ENCODE results near the gene ZNF500.

DNA sequence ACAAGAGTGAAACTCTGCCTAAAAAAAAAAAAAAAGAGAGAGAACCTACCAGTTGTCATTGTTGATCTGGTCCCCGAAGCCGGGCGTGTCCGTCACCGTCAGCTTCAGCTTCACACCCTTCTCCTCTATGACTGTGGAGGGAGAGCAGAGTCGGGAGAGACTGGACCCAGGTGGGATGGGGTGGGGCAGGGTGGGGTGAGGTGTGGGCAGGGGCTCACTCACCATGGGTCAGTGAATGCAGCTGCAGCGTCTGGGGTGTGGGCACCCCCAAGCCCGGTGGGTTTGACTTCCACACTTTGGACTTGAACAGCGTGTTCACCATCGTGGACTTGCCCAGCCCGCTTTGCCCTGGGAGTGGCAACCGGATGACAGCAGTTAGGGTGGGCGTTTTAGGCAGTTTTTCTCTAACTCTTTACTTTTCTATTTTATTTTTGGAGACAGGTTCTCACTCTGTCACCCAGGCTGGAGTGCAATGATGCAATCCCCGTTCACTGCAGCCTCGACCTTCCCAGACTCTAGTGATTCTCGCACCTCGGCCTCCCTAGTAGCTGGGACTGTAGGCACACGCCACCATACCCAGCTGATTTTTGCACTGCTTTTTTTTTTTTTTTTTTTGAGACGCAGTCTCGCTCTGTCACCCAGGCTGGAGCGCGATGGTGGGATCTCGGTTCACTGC lies 18.9 kb upstream of the ZNF500 start:
- TF ChIP-seq, protein P1, sequence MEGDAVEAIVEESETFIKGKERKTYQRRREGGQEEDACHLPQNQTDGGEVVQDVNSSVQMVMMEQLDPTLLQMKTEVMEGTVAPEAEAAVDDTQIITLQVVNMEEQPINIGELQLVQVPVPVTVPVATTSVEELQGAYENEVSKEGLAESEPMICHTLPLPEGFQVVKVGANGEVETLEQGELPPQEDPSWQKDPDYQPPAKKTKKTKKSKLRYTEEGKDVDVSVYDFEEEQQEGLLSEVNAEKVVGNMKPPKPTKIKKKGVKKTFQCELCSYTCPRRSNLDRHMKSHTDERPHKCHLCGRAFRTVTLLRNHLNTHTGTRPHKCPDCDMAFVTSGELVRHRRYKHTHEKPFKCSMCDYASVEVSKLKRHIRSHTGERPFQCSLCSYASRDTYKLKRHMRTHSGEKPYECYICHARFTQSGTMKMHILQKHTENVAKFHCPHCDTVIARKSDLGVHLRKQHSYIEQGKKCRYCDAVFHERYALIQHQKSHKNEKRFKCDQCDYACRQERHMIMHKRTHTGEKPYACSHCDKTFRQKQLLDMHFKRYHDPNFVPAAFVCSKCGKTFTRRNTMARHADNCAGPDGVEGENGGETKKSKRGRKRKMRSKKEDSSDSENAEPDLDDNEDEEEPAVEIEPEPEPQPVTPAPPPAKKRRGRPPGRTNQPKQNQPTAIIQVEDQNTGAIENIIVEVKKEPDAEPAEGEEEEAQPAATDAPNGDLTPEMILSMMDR (IDR thresholded peaks at IDR 0.05) = no peak
- TF ChIP-seq POLR2A (IDR thresholded peaks at IDR 0.05) = no peak

Measured in uterus (tissue), 2 donors.